NCI-H128 (cell line): ENCODE measurements around the gene STH.

ENCODE experiments used
- DNase-seq: peaks from one replicate; lab custom pipeline; 2025; ENCODE audit not compliant: unreplicated experiment; lab: John Stamatoyannopoulos, UW

Gene STH

DNA sequence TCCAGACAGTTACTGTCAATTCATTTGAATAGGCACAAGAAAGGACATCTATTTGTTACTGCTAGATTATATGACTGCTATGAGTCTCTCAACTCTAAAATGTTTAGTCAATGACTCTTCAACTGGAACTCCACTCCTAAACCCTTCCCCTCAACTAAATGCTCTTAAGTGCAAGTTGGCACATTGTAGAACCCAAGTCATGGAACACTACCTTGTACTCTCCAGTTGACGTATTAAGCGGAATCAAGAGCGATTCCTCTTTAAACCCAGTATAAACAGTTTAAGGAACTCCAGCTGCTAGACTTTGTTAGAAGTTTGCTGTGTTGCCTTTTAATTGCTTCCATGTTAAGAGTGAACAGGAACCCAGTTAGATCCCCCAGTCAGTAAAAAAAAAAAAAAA is 44.6 kb downstream of the STH start:
- no peak for DNase-seq

GRCh38 chr17:46044286-46044928 is 45.4 kb downstream of the STH start:
- peak; percentile 2 for DNase-seq

GRCh38 chr17:46044989-46045388 is 45.9 kb downstream of the STH start:
- no peak for DNase-seq

- no peak for DNase-seq
These were observed 46.6 kb downstream of the STH start for GRCh38 chr17:46045639-46046038.

DNA sequence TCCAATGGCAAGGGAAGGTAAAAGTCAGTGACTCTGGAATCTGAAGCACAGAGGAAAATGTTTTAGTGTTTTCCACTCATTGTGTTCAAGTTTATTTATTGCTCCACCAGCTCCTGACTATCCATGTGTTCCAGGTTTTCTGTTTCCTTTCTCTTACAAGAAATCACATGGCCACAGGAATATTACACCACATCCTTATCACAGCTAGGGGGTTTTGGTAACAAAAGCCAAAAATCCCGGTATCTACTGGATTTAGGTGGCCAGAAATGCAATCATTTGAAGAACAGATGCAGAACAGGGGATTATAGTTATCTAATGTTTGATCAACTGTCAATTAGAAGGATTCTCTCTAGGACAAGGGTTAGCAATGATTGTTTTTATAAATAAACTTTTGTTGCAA is 47.9 kb downstream of the STH start:
- DNase-seq: no peak

GRCh38 chr17:46047398-46047797 is 48.3 kb downstream of the STH start:
- no peak for DNase-seq

DNA sequence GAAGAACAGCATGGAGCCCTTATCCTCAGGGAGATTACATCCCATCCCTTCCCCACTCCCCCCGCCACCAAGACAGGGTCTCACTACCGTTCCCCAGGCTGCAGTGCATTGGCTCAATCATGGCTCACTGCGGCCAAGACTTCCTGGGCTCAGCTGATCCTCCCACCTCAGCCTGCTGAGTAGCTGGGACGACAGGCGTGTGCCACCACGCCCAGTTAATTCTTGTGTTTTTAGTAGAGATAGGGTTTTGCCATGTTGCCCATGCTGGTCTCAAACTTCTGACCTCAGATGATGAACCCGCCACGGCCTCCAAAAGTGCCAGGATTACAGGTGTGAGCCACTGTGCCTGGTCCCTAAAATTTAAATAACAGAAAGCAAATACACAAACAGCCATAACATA is 48.8 kb downstream of the STH start:
- no peak for DNase-seq
